Mammary epithelial cell (primary cell): ENCODE data around the gene CRYGS.

Source experiments
- CTCF ChIP-seq, 2 donors: IDR thresholded peaks in 1 of 2; conservative IDR thresholded peaks in 1 of 2; 2 replicates each; pipeline ENCODE4 v1.5.1; 2011 to 2012; ENCODE audit warnings: inconsistent platforms in 2 of 2, low read length in 2 of 2, mild to moderate bottlenecking in 2 of 2, control low read depth in 1 of 2, low read depth in 1 of 2; ENCODE audit not compliant: insufficient read depth in 1 of 2; ENCODE audit errors: extremely low read depth in 1 of 2
- EZH2 ChIP-seq: IDR thresholded peaks from 2 replicates; pipeline ENCODE4 v1.6.1; 2012; ENCODE audit warnings: low read length, inconsistent platforms, borderline replicate concordance

GRCh38 chr3:186516646-186517045 is 27.5 kb downstream of the CRYGS start:
- no peak for TF ChIP-seq CTCF (conservative IDR thresholded peaks at IDR 0.05 in 1 of 2, IDR thresholded peaks at IDR 0.05 in 1 of 2; ENCODE audit: extremely low read depth in 1 of 2, insufficient read depth in 1 of 2, low read depth in 1 of 2, low read length in 2 of 2)
- TF ChIP-seq EZH2: no peak
